22Rv1 (cell line): ENCODE measurements around the gene RPS8.
A peak's percentile ranks its signal among the peaks of the same experiment; 100 is the strongest.

Experiments
- H3K27ac ChIP-seq: fragments of 450-650 bp; 2 replicates; pipeline ENCODE4 v1.5.1; 2017
- CTCF ChIP-seq: fragments of 450-650 bp; IDR thresholded peaks from 2 replicates; pipeline ENCODE4 v1.5.1; 2017; ENCODE audit warnings: mild to moderate bottlenecking
- ZFX ChIP-seq: fragments of 450-650 bp; IDR thresholded peaks from 2 replicates; pipeline ENCODE4 v1.6.1; 2017; ENCODE audit warnings: antibody characterized with exemption, borderline replicate concordance

The RPS8 gene

GRCh38 chr1:44784094-44785028 lies 9.0 kb downstream of the RPS8 start:
- TF ChIP-seq CTCF: no peak
- no peak overlapping the region for H3K27ac ChIP-seq

GRCh38 chr1:44785029-44785380 lies 9.7 kb downstream of the RPS8 start:
- TF ChIP-seq ZFX (no peak), CTCF (no peak)
- H3K27ac ChIP-seq: no peak overlapping the region

- no peak overlapping the region for H3K27ac ChIP-seq
- TF ChIP-seq ZFX (no peak), CTCF (no peak)
Measured at GRCh38 chr1:44785501-44786137, 10.3 kb downstream of the RPS8 start.

- TF ChIP-seq CTCF (peak; percentile 97), ZFX (no peak)
- no peak overlapping the region for H3K27ac ChIP-seq
Measured at GRCh38 chr1:44786138-44786840, 10.9 kb downstream of the RPS8 start.

GRCh38 chr1:44786841-44787426 lies 11.6 kb downstream of the RPS8 start:
- no peak for TF ChIP-seq CTCF
- no peak for TF ChIP-seq ZFX
- no peak overlapping the region for H3K27ac ChIP-seq

GRCh38 chr1:44787506-44787905 lies 12.2 kb downstream of the RPS8 start:
- H3K27ac ChIP-seq: no peak overlapping the region
- TF ChIP-seq ZFX: no peak
- no peak for TF ChIP-seq CTCF
